ENCODE results near the gene UGT1A6. TPM values are rescaled to one million over a fixed set of nuclear protein-coding genes. Genes with fewer than 3 reads are reported as not detected.

Gene UGT1A6
- total and polyA plus RNA-seq, 5 donors, result not detected

GRCh38 chr2:233793465-233794127, 100.9 kb downstream of the UGT1A6 start:
- Histone ChIP-seq H3K4me1 (ENCODE audit: control insufficient read depth, insufficient read depth, low read length) (no peaks in the 10 kb centered on the region), H3K27ac (ENCODE audit: low read length) (no peak overlapping the region), H3K9me3 (ENCODE audit: control insufficient read depth, low read length) (no peaks in the 10 kb centered on the region), H3K4me3 (ENCODE audit: low read length) (no peak overlapping the region), H3K27me3 (ENCODE audit: control insufficient read depth, insufficient read depth) (no peaks in the 10 kb centered on the region)
- DNase-seq (no peak), ATAC-seq (no peak)
- intact Hi-C loops (cut with DNase I), result no loop called here
- 73% methylated on average over 18 of the region's 18 CpGs for WGBS

DNA sequence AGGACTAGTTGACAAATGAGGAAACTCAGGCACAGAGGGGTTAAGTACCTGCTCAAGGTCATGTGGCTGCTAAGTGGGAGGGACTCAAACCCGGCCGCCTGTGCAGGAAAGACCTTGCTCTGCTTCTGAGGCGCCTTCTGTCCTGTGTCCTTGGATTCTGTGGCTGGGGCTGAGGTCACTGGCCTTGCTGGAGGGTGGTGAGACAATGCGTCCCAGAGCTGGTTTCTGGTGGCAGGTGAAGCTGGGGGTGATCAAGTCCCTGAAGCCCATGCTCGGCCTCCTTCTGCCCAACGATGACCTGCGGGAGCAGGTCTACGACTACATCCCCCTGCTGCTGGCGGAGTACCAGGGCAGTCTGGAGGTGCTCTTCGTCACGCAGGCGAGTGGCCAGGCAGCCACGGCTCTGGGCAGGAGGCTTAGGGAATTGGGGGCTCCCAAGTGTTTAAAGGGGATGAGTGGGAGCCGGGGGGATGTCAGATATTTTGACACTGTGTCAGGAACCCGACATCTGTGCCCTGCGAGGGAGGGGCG, 101.5 kb downstream of the UGT1A6 start:
- Histone ChIP-seq H3K27me3 (ENCODE audit: control insufficient read depth, insufficient read depth) (no peaks in the 10 kb centered on the region), H3K4me1 (ENCODE audit: control insufficient read depth, insufficient read depth, low read length) (no peaks in the 10 kb centered on the region), H3K27ac (ENCODE audit: low read length) (no peak overlapping the region), H3K4me3 (ENCODE audit: low read length) (no peak overlapping the region), H3K9me3 (ENCODE audit: control insufficient read depth, low read length) (no peaks in the 10 kb centered on the region)
- intact Hi-C loops (cut with DNase I), result no loop called here
- ATAC-seq (no peak), DNase-seq (no peak)
- 74% methylated on average over 17 of the region's 17 CpGs for whole genome bisulfite sequencing

DNA sequence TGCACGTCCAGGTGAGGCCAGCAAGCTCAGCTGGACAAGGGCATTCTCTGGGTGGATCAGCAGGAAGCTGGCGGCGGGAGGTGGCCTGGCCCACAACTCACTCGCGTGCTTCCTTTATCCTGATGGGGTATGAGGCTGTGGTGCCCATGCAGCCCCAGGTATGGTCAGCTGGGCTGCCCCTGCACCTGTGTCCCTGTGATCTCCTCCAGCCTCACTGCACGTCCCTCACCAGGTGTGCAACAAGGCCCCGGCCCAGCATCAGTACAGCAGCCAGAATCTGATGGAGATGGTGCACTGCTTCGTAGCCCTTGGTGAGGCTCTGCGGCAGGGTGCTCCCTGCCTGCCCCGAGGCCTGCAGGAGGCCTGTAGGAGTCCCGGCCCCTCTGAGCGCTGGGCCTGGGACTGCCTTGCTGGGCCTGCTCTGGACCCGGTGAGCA, 103.1 kb downstream of the UGT1A6 start:
- H3K9me3 ChIP-seq (ENCODE audit: control insufficient read depth, low read length), result no peaks in the 10 kb centered on the region
- H3K4me1 ChIP-seq (ENCODE audit: control insufficient read depth, insufficient read depth, low read length), result no peaks in the 10 kb centered on the region
- no peaks in the 10 kb centered on the region for H3K27me3 ChIP-seq (ENCODE audit: control insufficient read depth, insufficient read depth)
- 91% methylated on average over 13 of the region's 13 CpGs for WGBS
- no peak for ATAC-seq
- DNase-seq, result no peak
- intact Hi-C loops (cut with DNase I), result no loop called here
- H3K27ac ChIP-seq (ENCODE audit: low read length), result no peak overlapping the region
- H3K4me3 ChIP-seq (ENCODE audit: low read length), result no peak overlapping the region

GRCh38 chr2:233796254-233796653, 103.6 kb downstream of the UGT1A6 start:
- no peak for DNase-seq
- intact Hi-C loops (cut with DNase I), result no loop called here
- 85% methylated on average over 9 of the region's 9 CpGs for WGBS

DNA sequence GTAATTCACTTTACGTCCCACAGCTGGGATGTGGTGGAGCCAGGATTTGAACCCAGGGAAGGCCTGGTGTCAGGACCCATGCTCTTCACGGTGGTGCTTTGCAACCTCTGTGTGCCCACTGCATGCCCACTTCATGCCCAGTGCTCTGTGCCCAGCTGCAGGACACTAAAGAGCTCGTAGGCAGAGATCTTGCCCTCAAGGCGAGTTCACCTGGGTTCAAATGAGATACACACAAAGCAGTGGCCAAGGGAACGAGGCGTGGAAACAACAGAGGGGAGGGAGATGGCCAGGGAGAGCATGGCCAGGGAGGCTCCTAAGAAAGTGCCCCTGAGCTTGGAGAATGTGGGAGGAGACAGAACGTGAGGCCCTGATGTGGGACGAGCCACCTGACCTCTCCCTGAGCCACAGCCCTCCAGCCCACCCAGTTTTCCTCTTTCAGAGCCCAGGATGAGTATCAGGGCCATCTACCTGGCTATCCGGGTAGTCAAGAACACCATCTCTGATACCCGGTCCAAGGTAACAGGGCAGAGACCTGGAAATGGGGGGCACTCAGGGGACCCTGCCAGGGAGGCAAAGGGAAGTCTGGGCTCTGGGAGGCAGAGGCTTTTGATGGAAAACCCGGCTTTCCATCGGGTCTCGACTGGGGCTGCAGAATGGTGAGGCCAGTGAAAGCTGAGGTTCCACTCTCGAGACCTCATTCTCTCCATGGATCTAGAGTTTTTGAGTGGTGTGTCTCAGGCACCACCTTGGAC, 105.8 kb downstream of the UGT1A6 start:
- no peak for DNase-seq
- ATAC-seq, result no peak
- no peaks in the 10 kb centered on the region for H3K9me3 ChIP-seq (ENCODE audit: control insufficient read depth, low read length)
- H3K27me3 ChIP-seq (ENCODE audit: control insufficient read depth, insufficient read depth), result no peaks in the 10 kb centered on the region
- WGBS, result 76% methylated on average over 14 of the region's 14 CpGs
- H3K27ac ChIP-seq (ENCODE audit: low read length), result no peak overlapping the region
- no peaks in the 10 kb centered on the region for H3K4me1 ChIP-seq (ENCODE audit: control insufficient read depth, insufficient read depth, low read length)
- no peak overlapping the region for H3K4me3 ChIP-seq (ENCODE audit: low read length)
- intact Hi-C loops (cut with DNase I), result no loop called here

More at GRCh38 chr2:233796254-233796653, 103.6 kb downstream of the UGT1A6 start:
- H3K27ac ChIP-seq (ENCODE audit: low read length), result no peak overlapping the region
- ATAC-seq, result no peak
- no peaks in the 10 kb centered on the region for H3K27me3 ChIP-seq (ENCODE audit: control insufficient read depth, insufficient read depth)
- no peak overlapping the region for H3K4me3 ChIP-seq (ENCODE audit: low read length)
- H3K9me3 ChIP-seq (ENCODE audit: control insufficient read depth, low read length), result no peaks in the 10 kb centered on the region
- H3K4me1 ChIP-seq (ENCODE audit: control insufficient read depth, insufficient read depth, low read length), result no peaks in the 10 kb centered on the region

DNA sequence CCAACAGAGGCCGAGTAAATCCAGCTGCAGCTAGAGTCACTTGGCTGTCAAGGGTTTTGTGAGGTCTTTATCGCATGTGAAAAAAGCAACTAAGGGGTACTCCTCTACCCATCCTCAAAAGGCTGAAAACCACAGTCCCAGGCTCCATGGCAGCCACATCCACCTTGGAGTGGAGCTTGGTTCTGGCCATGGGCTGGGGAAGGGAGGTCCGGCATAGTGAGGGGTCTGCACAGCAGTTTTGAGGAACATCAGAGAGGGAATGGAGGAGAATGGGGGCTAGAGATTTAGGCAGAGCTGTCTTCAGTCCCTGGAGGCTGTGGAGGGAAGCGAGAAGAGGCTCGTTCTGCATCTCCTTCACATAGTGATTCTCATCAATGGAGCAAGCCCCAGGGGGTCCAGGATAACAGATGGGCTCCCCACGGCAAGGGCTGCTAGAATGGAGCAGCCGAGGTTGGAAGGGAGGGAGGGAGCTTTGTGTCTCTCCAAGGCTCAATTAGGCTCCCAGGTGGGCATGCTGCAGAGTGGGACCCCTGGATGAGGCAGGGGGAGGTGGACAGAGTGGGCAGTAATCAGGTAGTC, 106.5 kb downstream of the UGT1A6 start:
- DNase-seq, result peak in 1 of 3 donors; percentile 21
- 59% methylated on average over 7 of the region's 7 CpGs for WGBS

DNA sequence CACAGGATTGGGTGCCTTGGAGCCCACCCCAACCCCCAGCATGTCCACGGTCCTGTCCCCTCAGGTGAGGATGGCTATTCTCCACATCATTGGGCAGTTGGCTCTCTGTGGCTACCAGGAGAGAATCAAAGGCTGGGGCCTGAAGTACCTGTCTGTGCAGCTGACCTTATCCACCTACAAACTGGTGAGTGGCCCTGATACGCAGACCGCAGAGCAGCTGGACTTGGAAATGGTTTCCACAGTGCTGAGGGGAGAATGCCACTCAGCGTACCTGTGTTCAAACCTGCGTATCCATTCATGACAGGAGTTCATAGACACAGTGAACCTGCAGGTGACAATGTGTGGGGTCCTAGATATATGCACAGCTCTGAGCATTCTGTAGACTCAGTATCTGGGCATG, 107.0 kb downstream of the UGT1A6 start:
- no peak overlapping the region for H3K27ac ChIP-seq (ENCODE audit: low read length)
- intact Hi-C loops (cut with DNase I), result no loop called here
- H3K9me3 ChIP-seq (ENCODE audit: control insufficient read depth, low read length), result no peaks in the 10 kb centered on the region
- DNase-seq (no peak), ATAC-seq (no peak)
- H3K27me3 ChIP-seq (ENCODE audit: control insufficient read depth, insufficient read depth), result no peaks in the 10 kb centered on the region
- WGBS, result 53% methylated on average over 5 of the region's 5 CpGs
- no peak overlapping the region for H3K4me3 ChIP-seq (ENCODE audit: low read length)
- no peaks in the 10 kb centered on the region for H3K4me1 ChIP-seq (ENCODE audit: control insufficient read depth, insufficient read depth, low read length)

More for the DNA sequence above, 106.5 kb downstream of the UGT1A6 start:
- intact Hi-C loops (cut with DNase I), result no loop called here
- ATAC-seq, result no peak
- Histone ChIP-seq H3K27me3 (ENCODE audit: control insufficient read depth, insufficient read depth) (no peaks in the 10 kb centered on the region), H3K4me3 (ENCODE audit: low read length) (no peak overlapping the region), H3K4me1 (ENCODE audit: control insufficient read depth, insufficient read depth, low read length) (no peaks in the 10 kb centered on the region), H3K9me3 (ENCODE audit: control insufficient read depth, low read length) (no peaks in the 10 kb centered on the region), H3K27ac (ENCODE audit: low read length) (no peak overlapping the region)

DNA sequence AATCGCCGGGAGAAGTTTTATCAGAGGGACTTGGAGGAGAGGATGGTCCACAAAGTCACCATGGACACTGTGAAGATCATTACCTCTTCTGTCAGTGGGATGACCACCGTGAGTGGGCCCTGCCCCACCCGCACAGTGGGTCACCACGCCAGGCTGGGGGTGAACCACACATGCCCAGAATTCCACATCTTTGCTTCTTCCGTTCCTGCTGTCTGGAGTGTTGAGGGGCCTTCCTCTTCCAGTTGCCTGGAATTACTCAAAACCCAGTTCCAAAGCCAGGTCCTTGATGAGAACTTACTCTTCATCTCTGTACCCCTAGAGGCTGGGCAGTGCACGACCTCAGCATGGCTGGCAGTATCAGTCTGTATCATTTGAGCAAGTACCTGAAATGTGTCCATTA, 107.5 kb downstream of the UGT1A6 start:
- H3K9me3 ChIP-seq (ENCODE audit: control insufficient read depth, low read length), result no peaks in the 10 kb centered on the region
- no peak overlapping the region for H3K27ac ChIP-seq (ENCODE audit: low read length)
- H3K4me3 ChIP-seq (ENCODE audit: low read length), result no peak overlapping the region
- intact Hi-C loops (cut with DNase I), result no loop called here
- H3K4me1 ChIP-seq (ENCODE audit: control insufficient read depth, insufficient read depth, low read length), result no peaks in the 10 kb centered on the region
- no peak for ATAC-seq
- 78% methylated on average over 7 of the region's 7 CpGs for WGBS
- no peaks in the 10 kb centered on the region for H3K27me3 ChIP-seq (ENCODE audit: control insufficient read depth, insufficient read depth)
- DNase-seq, result peak in 1 of 3 donors; percentile 31

DNA sequence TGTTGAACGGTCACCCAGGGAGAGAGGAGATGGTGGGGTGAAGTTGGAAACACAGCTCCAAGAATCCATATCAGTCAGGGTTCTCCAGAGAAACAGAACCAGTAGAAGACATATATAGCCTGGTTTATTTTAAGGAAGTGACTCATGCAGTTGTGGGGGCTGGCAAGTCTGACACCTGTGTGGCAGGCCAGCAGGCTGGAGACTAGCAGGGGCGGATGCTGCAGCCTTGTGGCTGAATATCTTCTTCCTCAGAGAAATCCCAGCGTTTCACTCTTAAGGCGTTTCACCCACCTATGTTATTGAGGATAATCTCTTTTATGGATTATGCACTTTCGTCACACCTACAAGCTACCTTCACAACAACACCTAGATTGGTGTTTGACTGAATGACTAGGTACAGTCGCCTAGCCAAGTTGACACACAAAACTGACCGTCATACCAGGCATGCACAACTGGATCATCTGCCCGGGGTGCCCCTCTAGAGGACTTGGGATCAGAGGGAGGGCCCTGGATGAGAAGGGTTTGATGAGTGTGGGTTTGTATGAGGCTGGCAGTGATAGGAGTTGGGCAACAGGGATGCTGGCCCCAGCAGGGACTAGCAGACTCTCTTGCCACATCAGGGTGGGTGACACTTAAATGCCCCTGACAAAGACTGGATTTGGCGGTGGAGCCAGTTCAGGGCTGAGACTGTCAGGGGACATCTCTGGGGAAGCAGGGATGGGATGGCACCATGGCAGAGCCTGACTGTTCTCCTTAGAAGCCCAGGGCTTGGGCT, 108.9 kb downstream of the UGT1A6 start:
- ATAC-seq, result no peak
- H3K4me1 ChIP-seq (ENCODE audit: control insufficient read depth, insufficient read depth, low read length), result no peaks in the 10 kb centered on the region
- DNase-seq, result no peak
- WGBS, result 75% methylated on average over 9 of the region's 9 CpGs
- intact Hi-C loops (cut with DNase I), result no loop called here
- no peaks in the 10 kb centered on the region for H3K27me3 ChIP-seq (ENCODE audit: control insufficient read depth, insufficient read depth)
- H3K9me3 ChIP-seq (ENCODE audit: control insufficient read depth, low read length), result no peaks in the 10 kb centered on the region
- no peak overlapping the region for H3K27ac ChIP-seq (ENCODE audit: low read length)
- no peak overlapping the region for H3K4me3 ChIP-seq (ENCODE audit: low read length)

- no peaks in the 10 kb centered on the region for H3K9me3 ChIP-seq (ENCODE audit: control insufficient read depth, low read length)
- DNase-seq (peak in 1 of 3 donors; percentile 14), ATAC-seq (no peak)
- no peak overlapping the region for H3K4me3 ChIP-seq (ENCODE audit: low read length)
- 62% methylated on average over 3 of the region's 3 CpGs for WGBS
- no peaks in the 10 kb centered on the region for H3K4me1 ChIP-seq (ENCODE audit: control insufficient read depth, insufficient read depth, low read length)
- no peaks in the 10 kb centered on the region for H3K27me3 ChIP-seq (ENCODE audit: control insufficient read depth, insufficient read depth)
- intact Hi-C loops (cut with DNase I), result no loop called here
- H3K27ac ChIP-seq (ENCODE audit: low read length), result no peak overlapping the region
Observed at GRCh38 chr2:233802132-233802815, 109.6 kb downstream of the UGT1A6 start.
